Neural cell (in vitro differentiated cells): ENCODE data around the gene AFG1L.

Experiments used
- EP300 ChIP-seq: fragments of 450-650 bp; conservative IDR thresholded peaks from 2 replicates; pipeline ENCODE4 v1.6.1; 2014; ENCODE audit warnings: antibody characterized with exemption, mild to moderate bottlenecking, moderate library complexity; ENCODE audit not compliant: poor library complexity, severe bottlenecking
- EZH2 ChIP-seq: fragments of 200-600, 300-800 bp; shearing (Covaris generic), sonication (generic); IDR thresholded peaks from 2 replicates; pipeline ENCODE4 v1.6.1; 2014; ENCODE audit warnings: antibody characterized with exemption, low read length, borderline replicate concordance, mild to moderate bottlenecking; ENCODE audit not compliant: insufficient read depth, poor library complexity, severe bottlenecking
- SMC3 ChIP-seq: fragments of 450-650 bp; conservative IDR thresholded peaks from 2 replicates; pipeline ENCODE4 v1.6.1; 2014; ENCODE audit warnings: antibody characterized with exemption, mild to moderate bottlenecking, moderate library complexity; ENCODE audit not compliant: poor library complexity
- TF ChIP-seq, protein P1 (sequence below): fragments of 450-650 bp; IDR thresholded peaks from 2 replicates; pipeline ENCODE4 v1.5.1; 2014; ENCODE audit warnings: antibody characterized with exemption, mild to moderate bottlenecking, moderate library complexity; ENCODE audit not compliant: poor library complexity, severe bottlenecking

DNA sequence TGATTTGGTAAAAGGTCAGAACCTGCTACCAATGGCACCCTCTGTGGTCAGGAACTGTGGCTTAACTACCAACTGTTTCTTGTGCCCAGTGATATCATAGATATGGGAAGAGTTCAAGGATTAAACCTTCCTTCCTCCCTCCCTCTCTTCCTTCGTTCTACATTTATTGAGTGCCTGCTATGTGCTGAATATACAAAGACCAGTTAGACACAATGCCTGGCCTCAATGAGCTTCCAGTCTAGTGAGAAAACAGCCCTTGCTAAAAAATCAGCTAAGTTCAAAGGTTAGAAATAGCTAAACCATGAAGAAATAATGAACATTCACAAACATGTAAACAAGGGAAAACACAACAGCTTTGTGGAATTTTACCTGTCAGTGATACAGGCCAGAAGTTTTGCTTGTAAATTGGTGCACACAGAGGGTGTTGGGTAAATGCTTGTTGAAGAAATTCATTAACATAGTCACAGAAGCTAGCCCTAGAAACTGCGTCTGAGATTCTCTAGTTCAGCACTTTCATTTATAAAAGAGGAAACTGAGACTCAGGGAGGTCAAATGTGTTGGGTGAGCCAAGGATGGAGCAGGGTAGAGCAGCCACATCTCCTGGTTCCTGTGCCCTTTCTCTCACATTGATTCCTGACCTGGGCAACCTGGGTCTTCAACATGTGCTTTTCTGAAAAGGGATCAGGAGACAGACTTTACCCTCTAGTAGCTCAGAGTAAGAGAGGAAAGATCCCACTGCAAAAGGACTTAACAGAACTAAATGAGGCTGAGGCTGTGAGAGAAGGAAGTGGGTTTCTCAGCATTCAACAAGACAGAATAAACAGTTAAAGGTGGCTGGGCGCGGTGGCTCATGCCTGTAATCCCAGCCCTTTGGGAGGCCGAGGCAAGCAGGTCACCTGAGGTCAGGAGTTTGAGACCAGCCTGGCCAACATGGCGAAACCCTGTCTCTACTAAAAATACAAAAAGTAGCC, 251.5 kb downstream of the AFG1L start:
- no peak for TF ChIP-seq EZH2
- TF ChIP-seq, protein P1, sequence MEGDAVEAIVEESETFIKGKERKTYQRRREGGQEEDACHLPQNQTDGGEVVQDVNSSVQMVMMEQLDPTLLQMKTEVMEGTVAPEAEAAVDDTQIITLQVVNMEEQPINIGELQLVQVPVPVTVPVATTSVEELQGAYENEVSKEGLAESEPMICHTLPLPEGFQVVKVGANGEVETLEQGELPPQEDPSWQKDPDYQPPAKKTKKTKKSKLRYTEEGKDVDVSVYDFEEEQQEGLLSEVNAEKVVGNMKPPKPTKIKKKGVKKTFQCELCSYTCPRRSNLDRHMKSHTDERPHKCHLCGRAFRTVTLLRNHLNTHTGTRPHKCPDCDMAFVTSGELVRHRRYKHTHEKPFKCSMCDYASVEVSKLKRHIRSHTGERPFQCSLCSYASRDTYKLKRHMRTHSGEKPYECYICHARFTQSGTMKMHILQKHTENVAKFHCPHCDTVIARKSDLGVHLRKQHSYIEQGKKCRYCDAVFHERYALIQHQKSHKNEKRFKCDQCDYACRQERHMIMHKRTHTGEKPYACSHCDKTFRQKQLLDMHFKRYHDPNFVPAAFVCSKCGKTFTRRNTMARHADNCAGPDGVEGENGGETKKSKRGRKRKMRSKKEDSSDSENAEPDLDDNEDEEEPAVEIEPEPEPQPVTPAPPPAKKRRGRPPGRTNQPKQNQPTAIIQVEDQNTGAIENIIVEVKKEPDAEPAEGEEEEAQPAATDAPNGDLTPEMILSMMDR: no peak
- no peak for TF ChIP-seq SMC3
- no peak for TF ChIP-seq EP300
